Endothelial cell of umbilical vein (primary cell): Measurements from ENCODE around the gene COMMD7. TPM values are rescaled to one million over a fixed set of nuclear protein-coding genes. Genes with fewer than 3 reads are reported as not detected.

Source experiments
- Bru-seq: library from RNA; stranded (reverse); fragments of 400-500 nt; gene quantifications from one replicate; lab custom pipeline; 2021; lab: Mats Ljungman, UMichigan
- BruChase-seq, 2 experiments: library from RNA; stranded (reverse); fragments of 400-500 nt; gene quantifications; one replicate each; lab custom pipeline; 2021; lab: Mats Ljungman, UMichigan
- BruUV-seq: library from RNA; stranded (reverse); fragments of 400-500 nt; replicated peaks from 2 replicates; lab custom pipeline; 2021; lab: Mats Ljungman, UMichigan
- CTCF ChIA-PET: fragments of 300-600, 350-600 bp; sonication (Branson Sonifier 250); formaldehyde crosslinking; loops from one replicate; lab custom pipeline; 2021; ENCODE audit warnings: antibody characterized with exemption, inconsistent platforms; lab: Charles Lee
- POLR2A ChIA-PET: fragments of 300-600, 350-600 bp; sonication (Branson Sonifier 250); formaldehyde crosslinking; loops from one replicate; lab custom pipeline; 2021; ENCODE audit warnings: antibody characterized with exemption, inconsistent platforms; lab: Charles Lee
- DNase-seq: peaks from one replicate; pipeline ENCODE4 v3.0.0-alpha.2; 2011; ENCODE audit warnings: low read depth, low spot score
- FAIRE-seq: peaks from 2 replicates; lab custom pipeline; 2011; peaks lifted over from hg19 to GRCh38; lab: Jason Lieb, UNC
- H2AFZ ChIP-seq: 2 replicates; pipeline ENCODE4 v1.6.0; 2012; ENCODE audit warnings: low read depth, low read length, control low read depth, inconsistent platforms
- H3K27ac ChIP-seq: 2 replicates; pipeline ENCODE4 v1.5.1; 2011; ENCODE audit warnings: low read depth, mild to moderate bottlenecking, control low read depth, low read length, moderate library complexity; ENCODE audit not compliant: insufficient read depth
- H3K27me3 ChIP-seq, 2 experiments: 2 replicates each; pipeline versions ENCODE4 v1.6.0 to v1.6.1; 2011; ENCODE audit warnings: low read length in 2 of 2, mixed read lengths in 1 of 2; ENCODE audit not compliant: control insufficient read depth in 2 of 2, insufficient read depth in 2 of 2
- H3K36me3 ChIP-seq, 2 experiments: 2 replicates in 1 of 2; 3 replicates in 1 of 2; pipeline ENCODE4 v1.5.1; 2011; ENCODE audit warnings: low read length in 2 of 2, mild to moderate bottlenecking in 1 of 2, moderate library complexity in 1 of 2; ENCODE audit not compliant: control insufficient read depth in 2 of 2, insufficient read depth in 2 of 2; ENCODE audit errors: extremely low read depth in 1 of 2
- H3K4me1 ChIP-seq: 3 replicates; pipeline ENCODE4 v1.5.1; 2011; ENCODE audit warnings: mild to moderate bottlenecking, low read length; ENCODE audit not compliant: control insufficient read depth, insufficient read depth; ENCODE audit errors: extremely low read depth
- H3K4me2 ChIP-seq: 2 replicates; pipeline ENCODE4 v1.6.1; 2011; ENCODE audit warnings: low read length, control low read depth, mixed read lengths; ENCODE audit not compliant: insufficient read depth
- H3K4me3 ChIP-seq, 3 experiments: fragments of 200-600 bp in 1 of 3; sonication (generic), shearing (Covaris generic) in 1 of 3; replicated peaks in 1 of 3; 2 replicates each; pipeline ENCODE4 v1.5.1; 2011 to 2016; ENCODE audit warnings: control low read depth in 3 of 3, low read length in 3 of 3, mild to moderate bottlenecking in 2 of 3, inconsistent platforms in 1 of 3, low read depth in 1 of 3, moderate library complexity in 1 of 3; ENCODE audit not compliant: insufficient read depth in 1 of 3
- H3K79me2 ChIP-seq: 2 replicates; pipeline ENCODE4 v1.6.0; 2012; ENCODE audit warnings: low read length, inconsistent platforms; ENCODE audit not compliant: control insufficient read depth, insufficient read depth
- H3K9ac ChIP-seq: replicated peaks from 2 replicates; pipeline ENCODE3; 2011; ENCODE audit warnings: low read length, control low read depth; ENCODE audit not compliant: insufficient read depth; ENCODE audit errors: extremely low read depth
- H3K9me1 ChIP-seq: replicated peaks from 3 replicates; pipeline ENCODE4 v1.6.0; 2011; ENCODE audit warnings: mild to moderate bottlenecking, low read length; ENCODE audit not compliant: control insufficient read depth, insufficient read depth; ENCODE audit errors: extremely low read depth
- H3K9me3 ChIP-seq: replicated peaks from 2 replicates; pipeline ENCODE4 v1.5.1; 2012; ENCODE audit warnings: low read length, inconsistent platforms; ENCODE audit not compliant: control insufficient read depth, insufficient read depth
- H4K20me1 ChIP-seq: replicated peaks from 2 replicates; pipeline ENCODE3; 2011; ENCODE audit warnings: mild to moderate bottlenecking, low read length; ENCODE audit not compliant: control insufficient read depth, insufficient read depth; ENCODE audit errors: extremely low read depth
- MYC ChIP-seq: IDR thresholded peaks from one replicate; pipeline ENCODE4 v1.6.1; 2011; ENCODE audit warnings: mild to moderate bottlenecking, low read depth, low read length
- POLR2A ChIP-seq: IDR thresholded peaks from 2 replicates; pipeline ENCODE4 v1.6.1; 2012; ENCODE audit warnings: low read depth, mild to moderate bottlenecking, control low read depth, low read length
- POLR2AphosphoS5 ChIP-seq: IDR thresholded peaks from 2 replicates; pipeline ENCODE4 v1.6.1; 2012; ENCODE audit warnings: low read depth, mild to moderate bottlenecking, control low read depth, low read length, moderate library complexity; ENCODE audit not compliant: insufficient read depth
- dilution Hi-C: fragments of 300-500 bp; cut with MboI; formaldehyde crosslinking; loops from one replicate; pipeline ENCODE4 v1.15.0; 2019; ENCODE audit warnings: low sequenced_read_pairs; ENCODE audit not compliant: extremely low pct_ligation_motif_present
- intact Hi-C: fragments of 100-400 bp; cut with micrococcal nuclease; formaldehyde crosslinking; loops from one replicate; pipeline ENCODE4 v1.10.0; 2022
- long read RNA-seq: library from polyadenylated mRNA; stranded (forward); transcript quantifications from one replicate; pipeline ENCODE4 v2.0.0, GENCODE V29; 2021
- polyA minus RNA-seq, 3 experiments: library from RNA; depleted of rRNA, polyadenylated mRNA; stranded (reverse); fragments of >200 nt; gene quantifications; 1 replicate in 1 of 3; 2 replicates in 2 of 3; pipeline ENCODE4 v1.2.3, GENCODE V29; 2011
- polyA plus RNA-seq, 4 experiments: library from polyadenylated mRNA; depleted of rRNA in 3 of 4; stranded (reverse) in 3 of 4; unstranded in 1 of 4; fragments of >200 nt; gene quantifications; 2 replicates each; pipeline versions ENCODE4 v1.2.1 to v1.2.3, GENCODE V29; 2011 to 2012; ENCODE audit warnings: missing spikeins in 1 of 4
- total RNA-seq: library from RNA; stranded (reverse); gene quantifications from 2 replicates; pipeline ENCODE4 v1.2.3, GENCODE V29; 2021

COMMD7 gene
- total RNA-seq (55.9 and 58.8 TPM in 2 replicates), polyA plus RNA-seq (72.9 and 76.0 TPM in 2 replicates), polyA minus RNA-seq (31.7 and 33.4 TPM in 2 replicates), Bru-seq, nascent RNA (percentile 80 among the genes with signal in this experiment), BruChase-seq, experiment 1, labeled RNA remaining after a 6-hour chase (percentile 98 among the genes with signal in this experiment), BruChase-seq, experiment 2, labeled RNA remaining after a 2-hour chase (percentile 93 among the genes with signal in this experiment)
- polyA plus RNA-seq (2011; cell fraction: cytosol; rRNA removed) = 85.7 and 89.0 TPM in 2 replicates
- polyA plus RNA-seq (2011; cell fraction: nucleus; rRNA removed) = 58.7 and 60.3 TPM in 2 replicates
- 78.0 and 85.7 TPM in 2 replicates for polyA plus RNA-seq (2012)
- 26.8 TPM for polyA minus RNA-seq (2011; cell fraction: cytosol; rRNA and poly(A)+ RNA removed)
- polyA minus RNA-seq (2011; cell fraction: nucleus; rRNA and poly(A)+ RNA removed) = 12.2 and 14.3 TPM in 2 replicates
- long read RNA-seq, transcript COMMD7-201 (9 exons, 1,900 nt) = major isoform, 277 of 332 reads
- long read RNA-seq, transcript COMMD7-202 (9 exons, 1,343 nt) = minor isoform, 28 of 332 reads
- long read RNA-seq, partial matches to known transcripts = 14 of 332 reads
- long read RNA-seq, other reads (novel, unspliced or antisense) = 13 of 332 reads

- Histone ChIP-seq H3K36me3 (no peaks in the 10 kb centered on the region), H3K9ac (peak within 1 kb of the TSS; percentile 83), H4K20me1 (no peaks in the 10 kb centered on the region), H3K27me3 (no peaks in the 10 kb centered on the region), H3K4me2 (peak within 1 kb of the TSS; percentile 100), H3K27ac (peak within 1 kb of the TSS; percentile 81), H3K4me1 (peaks cover 9% of the 10 kb centered on the region), H3K4me3 (peak within 1 kb of the TSS; percentile 73 to 90 (median 87)), H3K9me3 (no peaks in the 10 kb centered on the region), H3K9me1 (no peaks in the 10 kb centered on the region), H2AFZ (peak within 1 kb of the TSS; percentile 100), H3K79me2 (peaks cover 28% of the 10 kb centered on the region)
- DNase-seq (peak; percentile 57), FAIRE-seq (peak; percentile 44)
- CTCF ChIA-PET = interaction anchor here (1.5 to 3.0 kb wide), 2 partner anchors 20 to 35 kb away, joined by 9 to 22 read pairs; no protein-coding TSS in a partner anchor
- dilution Hi-C loops = no loop called here
- POLR2A ChIA-PET = interaction anchor here (0.8 kb wide), 1 partner anchor 20 kb away, joined by 5 read pairs; no protein-coding TSS in a partner anchor
- TF ChIP-seq POLR2AphosphoS5 (peak; percentile 54), POLR2A (no peak), MYC (no peak)
- no TSS peak for BruUV-seq
- intact Hi-C loops = loop anchor here (1.0 to 5.0 kb wide), 2 partner anchors 19 to 36 kb away; partner anchors contain the start of gene DNMT3B
Observed at GRCh38 chr20:32743237-32744112, at the start of gene COMMD7. Gene COMMD7, minus strand, starts transcription at chr20:32743467. Its CDS starts 76 bp downstream, at chr20:32743391.
